KOPT-K1 (cell line): ENCODE results near the gene ARHGEF17.
A peak's percentile ranks its signal among the peaks of the same experiment; 100 is the strongest.

ENCODE experiments used
- H3K27ac ChIP-seq: fragments of 200-600 bp; sonication (generic); 2 replicates; pipeline ENCODE4 v1.5.1; 2016; ENCODE audit warnings: antibody characterized with exemption, mild to moderate bottlenecking, low read depth, low read length; ENCODE audit not compliant: poor library complexity, severe bottlenecking
- H3K36me3 ChIP-seq: fragments of 200-600 bp; sonication (generic); 2 replicates; pipeline ENCODE4 v1.5.1; 2017; ENCODE audit warnings: antibody characterized with exemption, mild to moderate bottlenecking, low read length, moderate library complexity; ENCODE audit not compliant: insufficient read depth
- H3K9me3 ChIP-seq: fragments of 200-600 bp; sonication (generic); 2 replicates; pipeline ENCODE4 v1.5.1; 2017; ENCODE audit warnings: antibody characterized with exemption, low read length, mild to moderate bottlenecking; ENCODE audit not compliant: insufficient read depth, poor library complexity, severe bottlenecking

Gene ARHGEF17

DNA sequence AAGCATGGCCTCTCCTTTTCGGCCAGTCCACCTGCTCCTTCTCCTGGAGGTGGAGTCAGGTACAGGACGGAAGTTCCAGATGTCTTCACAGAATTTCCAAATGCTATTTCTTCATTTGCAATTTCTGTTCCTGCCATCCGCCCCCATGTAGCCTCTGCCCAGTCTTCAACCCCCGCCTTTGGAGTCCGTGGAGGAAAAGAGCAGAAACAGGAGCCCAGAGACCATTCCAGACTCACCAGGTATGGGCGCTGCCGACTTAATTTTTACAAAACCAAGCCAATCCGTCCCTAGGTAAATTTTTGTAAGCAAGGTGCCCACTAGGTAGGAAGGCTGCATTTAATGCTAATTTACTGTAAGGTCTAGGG is 97.1 kb downstream of the ARHGEF17 start:
- H3K27ac ChIP-seq = no peak overlapping the region
- H3K36me3 ChIP-seq = peaks cover 65% of the 10 kb centered on the region
- no peaks in the 10 kb centered on the region for H3K9me3 ChIP-seq

- Histone ChIP-seq H3K36me3 (peaks cover 75% of the 10 kb centered on the region), H3K27ac (no peak overlapping the region), H3K9me3 (no peaks in the 10 kb centered on the region)
These were observed 98.1 kb downstream of the ARHGEF17 start for GRCh38 chr11:73406131-73406530.

- H3K36me3 ChIP-seq = peaks cover 73% of the 10 kb centered on the region
These were observed 98.5 kb downstream of the ARHGEF17 start for GRCh38 chr11:73406619-73407018.

GRCh38 chr11:73409431-73409830 is 101.4 kb downstream of the ARHGEF17 start:
- Histone ChIP-seq H3K9me3 (no peaks in the 10 kb centered on the region), H3K27ac (no peak overlapping the region), H3K36me3 (peaks cover 72% of the 10 kb centered on the region)

More at GRCh38 chr11:73406619-73407018, 98.5 kb downstream of the ARHGEF17 start:
- Histone ChIP-seq H3K27ac (no peak overlapping the region), H3K9me3 (no peaks in the 10 kb centered on the region)

DNA sequence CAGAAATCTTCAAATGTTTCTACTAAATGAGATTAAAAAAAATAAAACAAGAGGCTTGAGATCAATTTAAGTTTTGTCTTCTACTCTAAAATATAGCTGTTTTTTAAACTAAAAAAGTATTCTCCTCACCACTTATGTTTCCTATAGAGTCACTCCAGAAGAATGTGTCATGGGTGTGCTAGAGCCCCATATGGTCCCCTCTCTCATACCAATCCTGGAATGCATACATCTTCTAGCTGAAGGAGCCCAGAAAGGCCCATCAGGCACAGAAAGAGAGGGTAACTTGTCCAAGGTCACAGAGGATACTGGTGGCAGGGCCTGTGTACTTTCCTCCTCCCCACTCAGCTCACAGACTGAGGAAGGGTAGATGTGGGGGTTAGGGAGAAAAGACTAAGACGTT is 102.6 kb downstream of the ARHGEF17 start:
- Histone ChIP-seq H3K27ac (no peak overlapping the region), H3K36me3 (peaks cover 63% of the 10 kb centered on the region)

DNA sequence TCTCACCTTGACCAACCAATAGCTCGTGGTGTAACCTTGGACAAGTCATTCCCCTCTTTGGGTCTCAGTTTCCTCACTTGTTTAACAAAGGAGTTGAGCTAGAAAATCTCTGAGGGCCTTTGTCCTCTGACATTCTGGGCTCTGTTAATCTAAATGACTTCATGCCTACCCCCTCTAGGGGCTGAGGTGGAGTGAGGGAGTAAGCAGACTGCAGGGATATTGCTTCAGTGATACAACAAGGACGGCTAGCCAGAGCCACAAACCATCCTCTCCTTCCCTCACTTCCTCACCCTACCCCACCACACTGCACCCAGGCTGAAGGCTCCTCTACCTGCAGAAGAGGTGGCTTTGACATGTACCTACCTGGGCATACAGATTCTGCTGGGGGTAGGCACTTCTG is 103.0 kb downstream of the ARHGEF17 start:
- Histone ChIP-seq H3K9me3 (no peaks in the 10 kb centered on the region), H3K27ac (no peak overlapping the region), H3K36me3 (peaks cover 60% of the 10 kb centered on the region)

More for the DNA sequence above, 102.6 kb downstream of the ARHGEF17 start:
- H3K9me3 ChIP-seq = no peaks in the 10 kb centered on the region

GRCh38 chr11:73412308-73412707 is 104.2 kb downstream of the ARHGEF17 start:
- H3K9me3 ChIP-seq = no peaks in the 10 kb centered on the region
- no peak overlapping the region for H3K27ac ChIP-seq
- H3K36me3 ChIP-seq = peaks cover 47% of the 10 kb centered on the region

DNA sequence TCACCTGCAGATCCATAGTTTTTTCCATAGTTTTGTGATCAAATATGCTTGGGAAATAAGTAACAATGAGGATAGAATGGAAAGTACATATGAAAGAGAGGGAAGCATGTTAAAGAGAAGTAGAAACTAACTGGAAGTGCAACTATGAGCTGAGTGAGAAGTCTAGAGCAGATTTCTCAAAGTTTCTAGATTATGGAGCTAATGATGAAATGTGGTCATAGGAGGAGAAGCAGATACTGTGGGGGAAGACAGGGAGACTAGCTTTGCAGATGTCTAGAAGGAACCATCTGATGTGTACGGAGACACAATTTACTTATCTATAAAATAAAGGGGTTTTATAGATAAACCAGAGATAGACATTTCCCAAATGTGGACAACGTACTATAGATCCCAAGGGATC is 105.2 kb downstream of the ARHGEF17 start:
- Histone ChIP-seq H3K27ac (no peak overlapping the region), H3K36me3 (peaks cover 45% of the 10 kb centered on the region), H3K9me3 (no peaks in the 10 kb centered on the region)

DNA sequence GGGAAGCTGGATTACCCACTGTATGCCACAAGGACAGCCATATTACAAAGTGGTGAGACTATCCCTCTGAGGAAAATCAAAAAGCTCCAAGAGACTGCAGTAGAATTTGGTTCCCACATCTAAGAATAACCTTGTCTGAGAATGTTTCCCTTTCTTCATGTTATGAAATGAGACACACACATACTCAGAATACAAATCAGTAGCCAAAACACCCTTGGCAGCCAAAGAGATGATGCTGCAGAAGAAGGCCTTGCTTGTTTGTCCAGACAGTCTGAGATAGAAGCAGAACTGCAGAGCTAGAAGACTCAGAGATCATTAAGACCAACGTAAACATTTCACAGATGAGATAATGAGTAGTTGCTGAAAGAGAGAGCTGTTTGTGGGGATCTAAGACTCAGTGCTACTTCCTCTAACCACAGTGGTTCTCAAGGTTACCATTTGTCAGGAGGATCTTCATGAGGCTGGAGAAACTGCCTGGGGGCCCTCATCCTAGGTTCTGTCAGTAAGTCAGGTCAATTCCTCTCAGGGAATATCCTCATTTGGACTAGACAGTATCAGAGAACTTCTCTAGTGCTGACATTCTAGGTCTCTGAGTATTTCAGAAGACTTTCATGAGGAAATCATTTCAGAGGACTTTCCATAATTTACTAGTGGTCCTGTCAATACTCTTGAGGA is 107.0 kb downstream of the ARHGEF17 start:
- Histone ChIP-seq H3K9me3 (no peaks in the 10 kb centered on the region), H3K27ac (peak overlapping the region; percentile 37), H3K36me3 (peaks cover 27% of the 10 kb centered on the region)

- peaks cover 18% of the 10 kb centered on the region for H3K36me3 ChIP-seq
- no peak overlapping the region for H3K27ac ChIP-seq
- H3K9me3 ChIP-seq = no peaks in the 10 kb centered on the region
These were observed 108.0 kb downstream of the ARHGEF17 start for GRCh38 chr11:73415854-73416615.

DNA sequence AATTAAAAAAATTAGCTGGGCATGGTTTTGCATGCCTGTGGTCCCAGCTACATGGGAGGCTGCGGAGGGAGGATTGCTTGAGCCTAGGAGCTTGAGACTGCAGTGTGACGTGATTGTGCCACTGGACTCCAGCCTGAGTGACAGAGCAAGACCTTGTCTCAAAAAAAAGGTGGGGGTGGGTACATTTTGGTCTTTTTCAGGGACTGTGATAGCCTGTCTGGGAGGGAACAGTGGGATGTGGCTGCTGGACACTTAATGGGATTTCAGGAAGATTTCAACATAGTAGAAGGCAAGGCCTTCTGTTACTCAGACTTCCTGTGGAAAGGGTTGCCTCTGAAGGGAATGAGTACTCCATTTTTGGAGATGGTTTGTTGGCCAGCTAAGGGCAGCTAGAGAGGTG is 108.7 kb downstream of the ARHGEF17 start:
- Histone ChIP-seq H3K9me3 (no peaks in the 10 kb centered on the region), H3K36me3 (peaks cover 15% of the 10 kb centered on the region), H3K27ac (no peak overlapping the region)
